Left cardiac atrium (tissue), 4 donors: Measurements from ENCODE around the gene DCLK3. TPM values are rescaled to one million over a fixed set of nuclear protein-coding genes. Genes with fewer than 3 reads are reported as not detected.

Source experiments
- ATAC-seq, 2 donors: fragments of 200-7000 bp; cut with Tn5 transposase; one replicate each; pipeline ENCODE4 v1.9.1; 2020; ENCODE audit warnings: mild to moderate bottlenecking in 2 of 2, moderate library complexity in 2 of 2
- DNase-seq: peaks from one replicate; pipeline ENCODE4 v3.0.0-alpha.2; 2020
- intact Hi-C, 2 donors: fragments of 100-400 bp; cut with DNase I; formaldehyde crosslinking; loops; one replicate each; pipeline versions ENCODE4 v1.14.1 to v1.15.1; 2022 to 2023
- total RNA-seq, 2 donors: library from RNA; stranded (reverse); fragmentation: NEBNext Ultra II Directional; extraction: Animal tissue kit (Norgen Biotek cat#: 25700); gene quantifications; one replicate each; pipeline ENCODE4 v1.2.1, GENCODE V29; 2021
- donor health status: DM: no; HTN: yes; CAD: no.
- donor health status: DM: no; HTN: yes; CAD: no; lungs with severe emphysema.
- donor health status: DM: yes; HTN: yes; CAD: no.
- donor health status: Dilated cardiomyopathy.

Gene DCLK3
- total RNA-seq, 2 donors from 2014 or later: 0.21 to 0.89 TPM

GRCh38 chr3:36688815-36689214 is 75.5 kb downstream of the DCLK3 start:
- ATAC-seq (no peak), DNase-seq (no peak)
- intact Hi-C loops: no loop called here

GRCh38 chr3:36686516-36686915 is 77.8 kb downstream of the DCLK3 start:
- ATAC-seq: no peak
- no peak for DNase-seq
- intact Hi-C loops: no loop called here

GRCh38 chr3:36681867-36682266 is 82.5 kb downstream of the DCLK3 start:
- no peak for DNase-seq
- intact Hi-C loops: no loop called here
- no peak for ATAC-seq

- ATAC-seq: no peak
- no peak for DNase-seq
- intact Hi-C loops: no loop called here
Observed at GRCh38 chr3:36680952-36681351, 83.4 kb downstream of the DCLK3 start.

GRCh38 chr3:36679384-36680200 is 84.8 kb downstream of the DCLK3 start:
- ATAC-seq (no peak), DNase-seq (no peak)
- intact Hi-C loops: no loop called here

GRCh38 chr3:36678216-36679013 is 85.9 kb downstream of the DCLK3 start:
- intact Hi-C loops: no loop called here
- DNase-seq (no peak), ATAC-seq (no peak)

GRCh38 chr3:36677331-36678007 is 86.9 kb downstream of the DCLK3 start:
- intact Hi-C loops: no loop called here
- ATAC-seq (no peak), DNase-seq (no peak)

GRCh38 chr3:36674816-36675215 is 89.5 kb downstream of the DCLK3 start:
- intact Hi-C loops: no loop called here
- no peak for DNase-seq

GRCh38 chr3:36669764-36670163 is 94.6 kb downstream of the DCLK3 start:
- intact Hi-C loops: no loop called here
- ATAC-seq (no peak), DNase-seq (no peak)

More at GRCh38 chr3:36674816-36675215, 89.5 kb downstream of the DCLK3 start:
- ATAC-seq: no peak

GRCh38 chr3:36666166-36666565 is 98.2 kb downstream of the DCLK3 start:
- DNase-seq: no peak
- intact Hi-C loops: no loop called here
- no peak for ATAC-seq

GRCh38 chr3:36663666-36664291 is 100.6 kb downstream of the DCLK3 start:
- no peak for ATAC-seq
- intact Hi-C loops: no loop called here
- no peak for DNase-seq

GRCh38 chr3:36662626-36663025 is 101.7 kb downstream of the DCLK3 start:
- DNase-seq: no peak
- intact Hi-C loops: no loop called here
- ATAC-seq: no peak

Other genes with a start within 250 kb of the DCLK3 start
- gene TRANK1, start 180.5 kb upstream of the DCLK3 start, total RNA-seq: 10 to 100 TPM in 1 of 2 donors, 1 to 10 TPM in 1; 7.6 to 12.1 TPM
- 10 to 100 TPM; 15.3 to 17.1 TPM for gene EPM2AIP1, start 228.6 kb upstream of the DCLK3 start, total RNA-seq
- gene MLH1, start 229.0 kb upstream of the DCLK3 start, total RNA-seq: 10 to 100 TPM; 31.6 to 31.9 TPM